A549 (cell line): ENCODE measurements around the gene SEL1L3.

ENCODE experiments used
- BHLHE40 ChIP-seq: IDR thresholded peaks from 2 replicates; pipeline ENCODE4 v1.6.1; 2012; ENCODE audit warnings: low read depth, low read length, inconsistent platforms
- CTCF ChIP-seq: fragments of >200 bp; sonication (Bioruptor Twin); formaldehyde crosslinking; IDR thresholded peaks from 3 replicates; pipeline ENCODE4 v1.5.1; 2016
- ELK1 ChIP-seq: fragments of 150-350 bp; IDR thresholded peaks from 2 replicates; pipeline ENCODE4 v1.6.1; 2014; ENCODE audit warnings: low read depth, mild to moderate bottlenecking, low read length
- ESRRA ChIP-seq: fragments of 150-350 bp; IDR thresholded peaks from 2 replicates; pipeline ENCODE4 v1.6.1; 2014; ENCODE audit warnings: mild to moderate bottlenecking, low read length, borderline replicate concordance
- KDM5A ChIP-seq: fragments of 200-600 bp; sonication (generic); IDR thresholded peaks from 2 replicates; pipeline ENCODE4 v1.6.1; 2016; ENCODE audit warnings: antibody characterized with exemption, mild to moderate bottlenecking
- MAFK ChIP-seq: fragments of 450-650 bp; IDR thresholded peaks from 2 replicates; pipeline ENCODE4 v1.6.1; 2014; ENCODE audit not compliant: partially characterized antibody
- MAX ChIP-seq: IDR thresholded peaks from 2 replicates; pipeline ENCODE4 v1.6.1; 2012
- NPAS2 ChIP-seq: fragments of 250-450 bp; sonication (Bioruptor Pico); IDR thresholded peaks from 2 replicates; pipeline ENCODE4 v1.8.0; 2022; ENCODE audit warnings: mild to moderate bottlenecking, moderate library complexity, borderline replicate concordance
- POLR2A ChIP-seq: IDR thresholded peaks from 2 replicates; pipeline ENCODE4 v1.6.1; 2012; ENCODE audit warnings: mild to moderate bottlenecking, low read length
- RAD21 ChIP-seq, 2 experiments: fragments of >200 bp in 1 of 2; sonication (Bioruptor Twin) in 1 of 2; formaldehyde crosslinking in 1 of 2; IDR thresholded peaks in 1 of 2; conservative IDR thresholded peaks in 1 of 2; 2 replicates in 1 of 2; 3 replicates in 1 of 2; pipeline ENCODE4 v1.6.1; 2012 to 2018; ENCODE audit warnings: inconsistent platforms in 1 of 2
- SMC3 ChIP-seq: fragments of >200 bp; sonication (Bioruptor Twin); formaldehyde crosslinking; IDR thresholded peaks from 3 replicates; pipeline ENCODE4 v1.6.1; 2018; ENCODE audit warnings: inconsistent platforms
- TF ChIP-seq, protein P1 (sequence below): IDR thresholded peaks from 2 replicates; pipeline ENCODE4 v1.6.1; 2012; ENCODE audit warnings: low read depth, borderline replicate concordance
- TF ChIP-seq, protein P2 (sequence below): fragments of 250-450 bp; sonication (Bioruptor Pico); IDR thresholded peaks from 2 replicates; pipeline ENCODE4 v1.5.0; 2021; ENCODE audit warnings: mild to moderate bottlenecking, moderate library complexity, borderline replicate concordance

GRCh38 chr4:25879587-25879986 lies 16.8 kb upstream of the SEL1L3 start:
- no peak for TF ChIP-seq NPAS2
- no peak for TF ChIP-seq CTCF
- TF ChIP-seq ESRRA, result no peak
- TF ChIP-seq MAFK, result no peak
- TF ChIP-seq MAX, result no peak
- TF ChIP-seq, protein P1, sequence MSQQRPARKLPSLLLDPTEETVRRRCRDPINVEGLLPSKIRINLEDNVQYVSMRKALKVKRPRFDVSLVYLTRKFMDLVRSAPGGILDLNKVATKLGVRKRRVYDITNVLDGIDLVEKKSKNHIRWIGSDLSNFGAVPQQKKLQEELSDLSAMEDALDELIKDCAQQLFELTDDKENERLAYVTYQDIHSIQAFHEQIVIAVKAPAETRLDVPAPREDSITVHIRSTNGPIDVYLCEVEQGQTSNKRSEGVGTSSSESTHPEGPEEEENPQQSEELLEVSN, result no peak
- TF ChIP-seq BHLHE40, result no peak
- no peak for TF ChIP-seq POLR2A
- TF ChIP-seq KDM5A, result no peak
- TF ChIP-seq ELK1, result no peak
- TF ChIP-seq, protein P2, sequence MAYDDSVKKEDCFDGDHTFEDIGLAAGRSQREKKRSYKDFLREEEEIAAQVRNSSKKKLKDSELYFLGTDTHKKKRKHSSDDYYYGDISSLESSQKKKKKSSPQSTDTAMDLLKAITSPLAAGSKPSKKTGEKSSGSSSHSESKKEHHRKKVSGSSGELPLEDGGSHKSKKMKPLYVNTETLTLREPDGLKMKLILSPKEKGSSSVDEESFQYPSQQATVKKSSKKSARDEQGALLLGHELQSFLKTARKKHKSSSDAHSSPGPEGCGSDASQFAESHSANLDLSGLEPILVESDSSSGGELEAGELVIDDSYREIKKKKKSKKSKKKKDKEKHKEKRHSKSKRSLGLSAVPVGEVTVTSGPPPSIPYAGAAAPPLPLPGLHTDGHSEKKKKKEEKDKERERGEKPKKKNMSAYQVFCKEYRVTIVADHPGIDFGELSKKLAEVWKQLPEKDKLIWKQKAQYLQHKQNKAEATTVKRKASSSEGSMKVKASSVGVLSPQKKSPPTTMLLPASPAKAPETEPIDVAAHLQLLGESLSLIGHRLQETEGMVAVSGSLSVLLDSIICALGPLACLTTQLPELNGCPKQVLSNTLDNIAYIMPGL, result no peak
- no peak for TF ChIP-seq RAD21 (conservative IDR thresholded peaks at IDR 0.05 in 1 of 2, IDR thresholded peaks at IDR 0.05 in 1 of 2)
- no peak for TF ChIP-seq SMC3
